ENCODE data around the gene RBMS3.
"Not testable (repeated sequence)": the region's sequence is repeated elsewhere in the genome, so short reads cannot be mapped to it uniquely, and the experiment has no call there.

Gene RBMS3

GRCh38 chr3:29618395-29619282, 337.8 kb downstream of the RBMS3 start:
- DNase-seq (ENCODE audit: low read depth in 2 of 2), result no peak

GRCh38 chr3:29619676-29620075, 338.8 kb downstream of the RBMS3 start:
- DNase-seq (ENCODE audit: low read depth in 2 of 2), result no peak

- DNase-seq (ENCODE audit: low read depth in 2 of 2), result no peak
Observed at GRCh38 chr3:29627136-29628117, 346.6 kb downstream of the RBMS3 start.

GRCh38 chr3:29628795-29629194, 347.9 kb downstream of the RBMS3 start:
- DNase-seq (ENCODE audit: low read depth in 2 of 2), result no peak

- DNase-seq (ENCODE audit: low read depth in 2 of 2), result no peak
Observed at GRCh38 chr3:29635888-29636287, 355.0 kb downstream of the RBMS3 start.

GRCh38 chr3:29637068-29637467, 356.2 kb downstream of the RBMS3 start:
- DNase-seq (ENCODE audit: low read depth in 2 of 2), result no peak

- DNase-seq (ENCODE audit: low read depth in 2 of 2), result no peak
Observed at GRCh38 chr3:29639578-29640290, 358.9 kb downstream of the RBMS3 start.

GRCh38 chr3:29642393-29643033, 361.6 kb downstream of the RBMS3 start:
- no peak for DNase-seq (ENCODE audit: low read depth in 2 of 2)

GRCh38 chr3:29643034-29643425, 362.2 kb downstream of the RBMS3 start:
- no peak for DNase-seq (ENCODE audit: low read depth in 2 of 2)

GRCh38 chr3:29644261-29644660, 363.4 kb downstream of the RBMS3 start:
- no peak for DNase-seq (ENCODE audit: low read depth in 2 of 2)

GRCh38 chr3:29644956-29645636, 364.2 kb downstream of the RBMS3 start:
- no peak for DNase-seq (ENCODE audit: low read depth in 2 of 2)

- no peak for DNase-seq (ENCODE audit: low read depth in 2 of 2)
Observed at GRCh38 chr3:29646043-29646442, 365.2 kb downstream of the RBMS3 start.

GRCh38 chr3:29649815-29650547, 369.1 kb downstream of the RBMS3 start:
- no peak for DNase-seq (ENCODE audit: low read depth in 2 of 2)

GRCh38 chr3:29653680-29654079, 372.8 kb downstream of the RBMS3 start:
- no peak for DNase-seq (ENCODE audit: low read depth in 2 of 2)

GRCh38 chr3:29655015-29655747, 374.3 kb downstream of the RBMS3 start:
- DNase-seq (ENCODE audit: low read depth in 2 of 2), result no peak

GRCh38 chr3:29665688-29666087, 384.8 kb downstream of the RBMS3 start:
- DNase-seq (ENCODE audit: low read depth in 2 of 2), result no peak

- DNase-seq (ENCODE audit: low read depth in 2 of 2), result no peak
Observed at GRCh38 chr3:29668233-29668632, 387.4 kb downstream of the RBMS3 start.

- no peak for DNase-seq (ENCODE audit: low read depth in 2 of 2)
Observed at GRCh38 chr3:29668728-29669127, 387.9 kb downstream of the RBMS3 start.

- not testable (repeated sequence) for DNase-seq (ENCODE audit: low read depth in 2 of 2)
Observed at GRCh38 chr3:29670476-29670875, 389.6 kb downstream of the RBMS3 start.
